GM19438 (cell line): Measurements from ENCODE around the gene ABL2.
"Not testable (repeated sequence)": the region's sequence is repeated elsewhere in the genome, so short reads cannot be mapped to it uniquely, and the experiment has no call there.

ENCODE experiments used
- ATAC-seq: cut with Tn5 transposase; IDR thresholded peaks from one replicate; pipeline ENCODE4 v1.9.1; 2021; ENCODE audit warnings: low read depth; ENCODE audit not compliant: unreplicated experiment

The ABL2 gene

GRCh38 chr1:179229214-179230140, at the start of gene ABL2:
TSS of gene ABL2 (minus strand) at chr1:179229677. CDS start at chr1:179229397, 280 bp downstream.
- ATAC-seq: peak; percentile 56

- no peak for ATAC-seq
Measured at GRCh38 chr1:179278920-179279319, 49.4 kb upstream of the ABL2 start.

- ATAC-seq: not testable (repeated sequence)
Measured at GRCh38 chr1:179274424-179274823, 44.9 kb upstream of the ABL2 start.

- ATAC-seq: no peak
Measured at GRCh38 chr1:179269071-179269470, 39.6 kb upstream of the ABL2 start.

GRCh38 chr1:179264507-179264906, 35.0 kb upstream of the ABL2 start:
- no peak for ATAC-seq

- ATAC-seq: no peak
Measured at GRCh38 chr1:179263121-179263520, 33.6 kb upstream of the ABL2 start.

- ATAC-seq: no peak
Measured at GRCh38 chr1:179262183-179262582, 32.7 kb upstream of the ABL2 start.

- no peak for ATAC-seq
Measured at GRCh38 chr1:179253286-179253972, 24.0 kb upstream of the ABL2 start.

- no peak for ATAC-seq
Measured at GRCh38 chr1:179252606-179253005, 23.1 kb upstream of the ABL2 start.

GRCh38 chr1:179251675-179252074, 22.2 kb upstream of the ABL2 start:
- no peak for ATAC-seq

- ATAC-seq: no peak
Measured at GRCh38 chr1:179247923-179248322, 18.4 kb upstream of the ABL2 start.

- ATAC-seq: not testable (repeated sequence)
Measured at GRCh38 chr1:179245426-179245825, 15.9 kb upstream of the ABL2 start.

- no peak for ATAC-seq
Measured at GRCh38 chr1:179241530-179242097, 12.1 kb upstream of the ABL2 start.

- ATAC-seq: no peak
Measured at GRCh38 chr1:179237222-179237621, 7.7 kb upstream of the ABL2 start.

- no peak for ATAC-seq
Measured at GRCh38 chr1:179234863-179235262, 5.4 kb upstream of the ABL2 start.

- no peak for ATAC-seq
Measured at GRCh38 chr1:179231923-179232322, 2.4 kb upstream of the ABL2 start.

GRCh38 chr1:179230721-179231120, 1.2 kb upstream of the ABL2 start:
- ATAC-seq: no peak

GRCh38 chr1:179230251-179230650, 774 bp upstream of the ABL2 start:
- no peak for ATAC-seq

GRCh38 chr1:179228783-179229213, 679 bp downstream of the ABL2 start:
- ATAC-seq: peak; percentile 16

- no peak for ATAC-seq
Measured at GRCh38 chr1:179226738-179227137, 2.7 kb downstream of the ABL2 start.

GRCh38 chr1:179224466-179224865, 5.0 kb downstream of the ABL2 start:
- ATAC-seq: not testable (repeated sequence)
